GM18526 (cell line): ENCODE results near the gene STARD3.

Source experiments
- POLR2A ChIP-seq: IDR thresholded peaks from 3 replicates; pipeline ENCODE4 v1.6.1; 2011; ENCODE audit not compliant: insufficient read length; ENCODE audit errors: extremely low read depth

The STARD3 gene

GRCh38 chr17:39625198-39625785 is 11.7 kb upstream of the STARD3 start:
- no peak for TF ChIP-seq POLR2A

GRCh38 chr17:39626171-39627046 is 10.5 kb upstream of the STARD3 start, which contains the start of gene PPP1R1B:
TSS of gene PPP1R1B (plus strand) at chr17:39626952. CDS start at chr17:39627393, 441 bp downstream.
- TF ChIP-seq POLR2A, result no peak

GRCh38 chr17:39627047-39627711 is 9.8 kb upstream of the STARD3 start:
- no peak for TF ChIP-seq POLR2A

- no peak for TF ChIP-seq POLR2A
Measured at GRCh38 chr17:39627712-39628516, 9.0 kb upstream of the STARD3 start.

GRCh38 chr17:39628655-39629493 is 8.1 kb upstream of the STARD3 start:
- TF ChIP-seq POLR2A, result no peak

- no peak for TF ChIP-seq POLR2A
Measured at GRCh38 chr17:39629494-39629880, 7.5 kb upstream of the STARD3 start.

- TF ChIP-seq POLR2A, result no peak
Measured at GRCh38 chr17:39629898-39630297, 7.0 kb upstream of the STARD3 start.

- TF ChIP-seq POLR2A, result no peak
Measured at GRCh38 chr17:39631403-39631802, 5.5 kb upstream of the STARD3 start.

- TF ChIP-seq POLR2A, result no peak
Measured at GRCh38 chr17:39632153-39632941, 4.6 kb upstream of the STARD3 start.

- no peak for TF ChIP-seq POLR2A
Measured at GRCh38 chr17:39633570-39634183, 3.3 kb upstream of the STARD3 start.

- no peak for TF ChIP-seq POLR2A
Measured at GRCh38 chr17:39634384-39634871, 2.5 kb upstream of the STARD3 start.

GRCh38 chr17:39635614-39636176 is 1.2 kb upstream of the STARD3 start:
- no peak for TF ChIP-seq POLR2A

- no peak for TF ChIP-seq POLR2A
Measured at GRCh38 chr17:39636587-39636926, 387 bp upstream of the STARD3 start.
